Fibroblast of the aortic adventitia (primary cell): Measurements from ENCODE around the gene OTX1. TPM values are rescaled to one million over a fixed set of nuclear protein-coding genes. Genes with fewer than 3 reads are reported as not detected.
A peak's percentile ranks its signal among the peaks of the same experiment; 100 is the strongest.

Experiments used
- DNase-seq: peaks from one replicate; pipeline ENCODE4 v3.0.0-alpha.2; 2010; ENCODE audit warnings: low read depth
- H3K4me3 ChIP-seq: 2 replicates; pipeline ENCODE4 v1.5.1; 2011; ENCODE audit warnings: low read depth, mild to moderate bottlenecking, control low read depth, low read length, moderate library complexity
- CTCF ChIP-seq: IDR thresholded peaks from 2 replicates; pipeline ENCODE4 v1.5.1; 2011; ENCODE audit warnings: mild to moderate bottlenecking, low read length, control low read depth, inconsistent platforms; ENCODE audit not compliant: insufficient read depth
- total RNA-seq: library from RNA; depleted of rRNA; stranded (reverse); fragments of >200 nt; gene quantifications from 2 replicates; pipeline ENCODE4 v1.2.3, GENCODE V29; 2012; ENCODE audit warnings: low replicate concordance

The OTX1 gene
- total RNA-seq, 1 donor: 0.27 TPM

GRCh38 chr2:63058144-63058920 lies 7.7 kb downstream of the OTX1 start:
- TF ChIP-seq CTCF: no peak
- DNase-seq: peak; percentile 36
- H3K4me3 ChIP-seq: no peak overlapping the region

GRCh38 chr2:63058921-63059792 lies 8.5 kb downstream of the OTX1 start:
- no peak for TF ChIP-seq CTCF
- no peak for DNase-seq
- no peak overlapping the region for H3K4me3 ChIP-seq

GRCh38 chr2:63059793-63060471 lies 9.3 kb downstream of the OTX1 start:
- DNase-seq: peak; percentile 28
- TF ChIP-seq CTCF: no peak
- no peak overlapping the region for H3K4me3 ChIP-seq

- TF ChIP-seq CTCF: no peak
- no peak overlapping the region for H3K4me3 ChIP-seq
- DNase-seq: no peak
Observed at GRCh38 chr2:63060472-63060991, 9.9 kb downstream of the OTX1 start.

- no peak overlapping the region for H3K4me3 ChIP-seq
- TF ChIP-seq CTCF: no peak
- DNase-seq: no peak
Observed at GRCh38 chr2:63064197-63064596, 13.6 kb downstream of the OTX1 start.

- TF ChIP-seq CTCF: no peak
- no peak overlapping the region for H3K4me3 ChIP-seq
- DNase-seq: no peak
Observed at GRCh38 chr2:63064661-63065060, 14.0 kb downstream of the OTX1 start.
